ENCODE results near the gene TCIRG1.

DNA sequence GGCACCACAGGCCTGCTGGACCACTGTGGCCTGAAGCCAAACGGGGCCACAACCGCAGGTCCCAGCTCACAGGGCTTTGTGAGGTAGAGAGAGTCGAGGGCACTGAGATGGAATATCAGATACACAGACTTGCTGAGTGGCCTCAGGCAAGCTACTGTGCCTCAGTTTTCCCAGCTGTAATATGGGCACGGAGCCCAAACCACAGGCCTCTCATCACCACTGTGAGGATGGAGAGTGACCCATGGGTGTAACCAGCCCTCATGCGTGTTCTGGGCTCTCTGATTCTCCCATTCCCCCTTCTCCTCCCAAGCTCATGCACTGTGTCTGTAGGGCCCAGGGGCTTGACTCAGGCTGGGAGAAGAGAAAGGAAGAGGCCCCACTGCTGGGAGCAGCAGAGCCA lies 39.1 kb upstream of the TCIRG1 start:
- TF ChIP-seq, protein P1, sequence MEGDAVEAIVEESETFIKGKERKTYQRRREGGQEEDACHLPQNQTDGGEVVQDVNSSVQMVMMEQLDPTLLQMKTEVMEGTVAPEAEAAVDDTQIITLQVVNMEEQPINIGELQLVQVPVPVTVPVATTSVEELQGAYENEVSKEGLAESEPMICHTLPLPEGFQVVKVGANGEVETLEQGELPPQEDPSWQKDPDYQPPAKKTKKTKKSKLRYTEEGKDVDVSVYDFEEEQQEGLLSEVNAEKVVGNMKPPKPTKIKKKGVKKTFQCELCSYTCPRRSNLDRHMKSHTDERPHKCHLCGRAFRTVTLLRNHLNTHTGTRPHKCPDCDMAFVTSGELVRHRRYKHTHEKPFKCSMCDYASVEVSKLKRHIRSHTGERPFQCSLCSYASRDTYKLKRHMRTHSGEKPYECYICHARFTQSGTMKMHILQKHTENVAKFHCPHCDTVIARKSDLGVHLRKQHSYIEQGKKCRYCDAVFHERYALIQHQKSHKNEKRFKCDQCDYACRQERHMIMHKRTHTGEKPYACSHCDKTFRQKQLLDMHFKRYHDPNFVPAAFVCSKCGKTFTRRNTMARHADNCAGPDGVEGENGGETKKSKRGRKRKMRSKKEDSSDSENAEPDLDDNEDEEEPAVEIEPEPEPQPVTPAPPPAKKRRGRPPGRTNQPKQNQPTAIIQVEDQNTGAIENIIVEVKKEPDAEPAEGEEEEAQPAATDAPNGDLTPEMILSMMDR (IDR thresholded peaks at IDR 0.05) = no peak
- TF ChIP-seq EP300 (IDR thresholded peaks at IDR 0.05) (no peak), POLR2A (IDR thresholded peaks at IDR 0.05; ENCODE audit: low read depth) (no peak), POLR2AphosphoS5 (IDR thresholded peaks at IDR 0.05) (no peak)
